GM18873 (cell line): Measurements from ENCODE around the gene FTO.

Experiments used
- ATAC-seq: cut with Tn5 transposase; IDR thresholded peaks from one replicate; pipeline ENCODE4 v1.9.1; 2021; ENCODE audit warnings: mild to moderate bottlenecking, moderate library complexity, moderate number of reproducible peaks; ENCODE audit not compliant: unreplicated experiment, low FRiP score

The FTO gene

DNA sequence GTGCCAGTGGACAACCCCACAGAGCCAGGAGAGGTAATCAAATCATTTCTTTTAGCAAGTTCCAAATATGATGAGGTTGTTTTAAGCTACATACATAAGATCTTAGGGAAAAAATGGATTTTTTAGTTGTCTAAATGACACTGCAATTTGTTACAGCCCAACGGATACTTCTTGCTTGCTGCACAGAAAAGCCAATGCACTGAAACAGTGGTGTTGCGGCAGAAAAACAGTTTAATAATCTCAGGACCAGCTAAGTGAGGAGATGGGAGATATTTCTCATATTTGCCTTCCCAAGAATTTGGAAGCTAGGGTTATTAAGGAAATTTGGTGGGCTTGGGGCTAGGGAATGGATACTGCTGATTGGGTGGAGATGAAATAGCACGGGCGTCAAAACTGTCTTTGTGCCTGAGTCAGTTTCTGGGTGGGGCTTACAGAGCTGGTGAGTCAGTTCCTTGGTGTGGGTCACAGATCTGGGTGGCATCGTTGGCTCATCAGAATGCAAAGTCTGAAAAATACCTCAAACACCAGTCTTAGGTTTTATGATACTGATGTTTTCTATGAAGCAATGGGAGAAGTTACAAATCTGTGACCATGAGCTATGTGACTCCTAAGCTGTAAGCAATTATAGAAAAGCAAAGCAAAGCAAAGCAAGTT lies 327.3 kb downstream of the FTO start:
- ATAC-seq, result no peak

- ATAC-seq, result no peak
These were observed 329.8 kb downstream of the FTO start for GRCh38 chr16:54033747-54034146.

GRCh38 chr16:54034684-54035083 lies 330.7 kb downstream of the FTO start:
- no peak for ATAC-seq

GRCh38 chr16:54040480-54040879 lies 336.5 kb downstream of the FTO start:
- ATAC-seq, result no peak

DNA sequence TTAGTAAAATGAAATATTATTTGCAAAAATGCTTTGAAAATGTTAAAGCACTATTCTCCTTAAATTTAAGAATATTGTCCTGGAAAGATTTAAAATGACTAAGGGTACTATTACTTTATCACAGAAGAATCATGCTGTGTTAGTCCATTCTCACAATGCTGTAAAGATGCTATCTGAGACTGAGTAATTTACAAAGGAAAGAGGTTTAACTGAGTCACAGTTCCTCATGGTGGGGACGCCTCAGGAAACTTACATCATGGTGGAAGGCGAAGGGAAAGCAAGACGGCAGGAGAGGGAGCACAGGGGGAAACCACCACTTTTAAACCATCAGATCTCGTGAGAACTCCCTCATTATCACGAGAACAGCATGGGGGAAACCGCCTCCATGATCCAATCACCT lies 337.0 kb downstream of the FTO start:
- ATAC-seq, result no peak

DNA sequence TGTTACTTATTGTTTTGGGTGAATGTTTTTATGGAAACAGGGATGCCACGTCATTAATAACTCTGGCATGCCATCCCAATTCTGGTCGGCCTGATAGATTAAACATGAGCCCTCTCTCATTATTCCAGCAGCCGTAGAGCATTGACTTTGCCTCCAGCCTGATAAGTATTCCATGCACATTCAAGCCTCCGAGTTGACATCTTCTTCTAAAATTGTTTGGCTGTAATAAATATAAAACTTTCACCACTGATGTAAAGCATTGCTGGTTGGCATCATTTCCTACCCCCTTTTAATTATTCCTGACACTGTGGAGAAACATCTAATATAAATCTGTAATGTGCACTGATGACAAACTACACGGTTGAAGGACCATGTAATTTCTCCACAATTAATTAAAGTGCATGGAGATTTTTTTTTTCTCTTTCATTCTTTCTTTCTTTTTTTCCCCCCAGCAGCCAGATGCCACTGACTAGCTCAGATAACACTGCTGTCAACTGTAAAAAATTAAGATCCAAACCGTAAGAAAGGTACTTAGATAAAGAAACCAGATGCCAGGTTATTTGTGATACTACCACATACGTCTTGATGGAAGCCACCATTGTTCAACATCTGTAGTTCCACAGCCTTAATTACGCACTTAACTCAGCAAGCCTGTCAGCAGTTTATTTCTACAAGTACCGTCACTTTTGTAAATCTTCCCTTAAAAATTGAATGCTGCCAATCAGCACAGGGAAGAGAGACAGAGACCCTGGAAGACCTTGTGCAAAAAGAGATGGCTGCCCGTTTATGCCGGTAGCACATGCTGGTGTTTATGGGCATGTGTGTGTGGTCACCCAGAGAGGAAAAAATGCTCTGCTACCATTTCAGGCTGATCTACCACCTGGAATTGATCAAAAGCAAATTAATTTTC lies 344.9 kb downstream of the FTO start:
- no peak for ATAC-seq

- no peak for ATAC-seq
These were observed 345.9 kb downstream of the FTO start for GRCh38 chr16:54049591-54050458.

GRCh38 chr16:54050459-54051210 lies 346.7 kb downstream of the FTO start:
- ATAC-seq, result no peak

- no peak for ATAC-seq
These were observed 347.9 kb downstream of the FTO start for GRCh38 chr16:54051821-54052220.

GRCh38 chr16:54052271-54052670 lies 348.3 kb downstream of the FTO start:
- no peak for ATAC-seq

DNA sequence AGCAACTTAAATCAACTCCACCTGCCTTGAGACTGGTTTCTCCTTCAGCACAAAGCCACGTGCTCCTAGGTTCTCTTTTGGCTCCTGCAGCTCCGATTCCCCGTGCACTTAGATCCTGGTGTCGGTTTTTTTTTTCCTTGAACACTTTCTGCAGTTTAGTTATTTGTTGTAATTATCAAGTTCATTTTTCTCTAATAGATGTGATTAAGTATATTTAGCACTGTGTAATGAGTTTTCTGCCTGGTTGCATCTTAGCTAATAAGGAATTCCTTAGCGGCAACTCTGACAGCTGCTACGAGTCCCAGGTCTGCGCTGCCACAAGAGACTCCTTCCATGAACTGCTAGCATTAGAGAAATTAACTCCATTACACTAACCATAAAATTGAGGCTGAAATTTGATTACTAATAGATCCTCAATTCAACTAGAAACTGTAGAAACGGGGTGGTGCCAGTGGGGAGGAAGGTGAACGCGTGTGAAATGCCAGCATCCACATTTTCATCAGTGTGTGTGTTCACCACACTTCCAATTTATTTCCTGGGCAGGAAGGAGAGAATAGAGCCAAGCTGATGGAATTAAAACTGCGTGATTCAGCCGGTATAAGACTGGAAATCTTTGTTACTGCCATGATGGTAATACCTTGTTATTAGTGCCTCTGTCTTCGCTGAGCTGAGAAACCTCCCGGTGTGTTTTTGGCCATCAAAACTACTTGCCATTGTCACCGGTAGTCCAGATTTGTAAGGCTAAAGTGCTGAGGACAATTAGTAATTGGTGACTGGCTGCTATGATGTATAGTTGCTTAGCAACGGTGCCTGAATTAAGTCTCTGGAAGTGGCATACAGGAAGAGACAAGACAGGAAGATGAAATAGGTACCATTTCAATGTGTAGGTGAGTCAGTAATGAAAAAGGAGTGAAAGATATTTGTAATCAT lies 350.2 kb downstream of the FTO start:
- ATAC-seq, result no peak

DNA sequence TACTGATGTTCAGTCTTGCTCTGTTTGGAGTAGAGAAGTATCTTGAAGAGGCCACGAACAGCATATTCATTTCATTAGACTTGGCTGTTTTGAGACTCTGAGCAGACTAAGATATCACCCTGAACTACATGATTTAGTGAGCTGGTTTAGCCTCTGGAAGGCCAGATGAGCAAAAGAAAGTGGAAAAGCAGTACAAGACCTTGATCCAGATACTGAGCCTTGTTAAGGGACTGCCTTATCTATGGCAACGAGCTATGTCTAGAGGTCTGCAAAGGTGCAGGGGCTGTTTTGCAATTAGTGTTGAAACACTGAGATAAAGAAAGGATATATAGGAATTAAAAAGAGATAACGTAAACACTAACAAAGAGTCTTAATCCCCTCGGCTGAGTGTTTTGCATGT lies 351.2 kb downstream of the FTO start:
- ATAC-seq, result no peak

DNA sequence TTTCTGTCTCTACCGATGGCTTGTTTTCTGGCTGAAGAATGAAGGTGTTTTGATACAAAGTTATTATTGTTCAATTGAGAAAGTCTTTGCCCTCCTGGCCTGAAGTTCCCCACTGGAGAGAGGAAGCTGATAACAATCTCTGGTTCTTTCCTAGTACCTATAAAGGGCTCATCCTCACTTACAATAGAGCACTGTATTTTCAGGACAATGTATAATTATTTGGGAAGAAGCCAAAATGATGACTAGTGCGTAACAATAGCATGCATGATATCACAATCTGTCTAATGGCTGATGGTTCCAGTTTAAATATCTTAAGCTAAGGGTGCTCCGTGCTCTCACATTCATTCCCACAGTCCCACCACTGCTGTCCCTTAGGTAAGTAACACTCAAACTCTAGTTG lies 351.9 kb downstream of the FTO start:
- ATAC-seq, result no peak

GRCh38 chr16:54056921-54057320 lies 353.0 kb downstream of the FTO start:
- ATAC-seq, result no peak

DNA sequence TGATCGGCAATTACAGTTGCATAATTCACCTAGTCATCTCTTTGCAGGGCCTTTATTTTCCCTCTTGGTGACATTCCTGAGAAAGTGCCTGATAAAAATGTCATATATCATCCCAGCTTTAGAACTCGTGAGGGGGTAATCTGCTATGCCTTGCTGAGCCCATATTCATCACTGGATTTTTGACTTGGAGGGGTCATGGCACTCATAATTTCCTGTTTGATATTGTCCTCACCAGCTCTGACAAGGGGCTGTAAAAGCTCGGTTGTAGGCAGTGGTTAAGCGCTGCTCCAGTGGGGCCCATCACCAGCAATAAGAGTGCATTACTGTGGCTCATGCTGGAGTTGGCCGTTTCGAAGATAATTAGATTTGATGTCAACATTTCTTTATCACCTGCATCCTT lies 355.4 kb downstream of the FTO start:
- ATAC-seq, result no peak

GRCh38 chr16:54060599-54061421 lies 356.9 kb downstream of the FTO start:
- ATAC-seq, result no peak

GRCh38 chr16:54061454-54061853 lies 357.5 kb downstream of the FTO start:
- ATAC-seq, result no peak
